ENCODE measurements around the gene SULT1E1. TPM values are rescaled to one million over a fixed set of nuclear protein-coding genes. Genes with fewer than 3 reads are reported as not detected.

Gene SULT1E1
- total RNA-seq, 1 donor from 2014 or later: not detected

- Histone ChIP-seq H3K9me3 (replicated peaks) (no peaks in the 10 kb centered on the region), H3K27me3 (ENCODE audit: low read depth) (no peaks in the 10 kb centered on the region), H3K4me3 (no peak overlapping the region), H3K27ac (replicated peaks) (no peak overlapping the region), H3K4me1 (no peaks in the 10 kb centered on the region), H3K36me3 (no peaks in the 10 kb centered on the region)
- DNase-seq: no peak
- no peak for TF ChIP-seq CTCF (IDR thresholded peaks at IDR 0.05; ENCODE audit: borderline replicate concordance)
- intact Hi-C loops (cut with micrococcal nuclease): no loop called here
Measured at GRCh38 chr4:69894186-69894585, 34.2 kb upstream of the SULT1E1 start.

- Histone ChIP-seq H3K27ac (replicated peaks) (no peak overlapping the region), H3K36me3 (no peaks in the 10 kb centered on the region), H3K9me3 (replicated peaks) (no peaks in the 10 kb centered on the region), H3K4me1 (no peaks in the 10 kb centered on the region), H3K4me3 (no peak overlapping the region), H3K27me3 (ENCODE audit: low read depth) (no peaks in the 10 kb centered on the region)
- intact Hi-C loops (cut with micrococcal nuclease): no loop called here
- TF ChIP-seq CTCF (IDR thresholded peaks at IDR 0.05; ENCODE audit: borderline replicate concordance): no peak
- no peak for DNase-seq
Measured at GRCh38 chr4:69888336-69888735, 28.4 kb upstream of the SULT1E1 start.

- Histone ChIP-seq H3K27ac (replicated peaks) (no peak overlapping the region), H3K9me3 (replicated peaks) (no peaks in the 10 kb centered on the region), H3K4me3 (no peak overlapping the region), H3K36me3 (no peaks in the 10 kb centered on the region), H3K4me1 (no peaks in the 10 kb centered on the region), H3K27me3 (ENCODE audit: low read depth) (no peaks in the 10 kb centered on the region)
- DNase-seq: no peak
- intact Hi-C loops (cut with micrococcal nuclease): no loop called here
- TF ChIP-seq CTCF (IDR thresholded peaks at IDR 0.05; ENCODE audit: borderline replicate concordance): no peak
Measured at GRCh38 chr4:69882150-69882549, 22.2 kb upstream of the SULT1E1 start.

GRCh38 chr4:69881173-69881773 is 21.3 kb upstream of the SULT1E1 start:
- Histone ChIP-seq H3K4me1 (no peaks in the 10 kb centered on the region), H3K27me3 (ENCODE audit: low read depth) (no peaks in the 10 kb centered on the region), H3K4me3 (no peak overlapping the region), H3K36me3 (no peaks in the 10 kb centered on the region), H3K9me3 (replicated peaks) (no peaks in the 10 kb centered on the region), H3K27ac (replicated peaks) (no peak overlapping the region)
- no peak for DNase-seq
- TF ChIP-seq CTCF (IDR thresholded peaks at IDR 0.05; ENCODE audit: borderline replicate concordance): peak; percentile 60
- intact Hi-C loops (cut with micrococcal nuclease): no loop called here

GRCh38 chr4:69878250-69878649 is 18.3 kb upstream of the SULT1E1 start:
- Histone ChIP-seq H3K9me3 (replicated peaks) (no peaks in the 10 kb centered on the region), H3K4me1 (no peaks in the 10 kb centered on the region), H3K27ac (replicated peaks) (no peak overlapping the region), H3K4me3 (no peak overlapping the region), H3K36me3 (no peaks in the 10 kb centered on the region), H3K27me3 (ENCODE audit: low read depth) (no peaks in the 10 kb centered on the region)
- DNase-seq: no peak
- no peak for TF ChIP-seq CTCF (IDR thresholded peaks at IDR 0.05; ENCODE audit: borderline replicate concordance)
- intact Hi-C loops (cut with micrococcal nuclease): no loop called here

All from left ventricle myocardium inferior (tissue), 1 donor.